ENCODE measurements around the gene CHD8.
"Not testable (repeated sequence)": the region's sequence is repeated elsewhere in the genome, so short reads cannot be mapped to it uniquely, and the experiment has no call there.

DNA sequence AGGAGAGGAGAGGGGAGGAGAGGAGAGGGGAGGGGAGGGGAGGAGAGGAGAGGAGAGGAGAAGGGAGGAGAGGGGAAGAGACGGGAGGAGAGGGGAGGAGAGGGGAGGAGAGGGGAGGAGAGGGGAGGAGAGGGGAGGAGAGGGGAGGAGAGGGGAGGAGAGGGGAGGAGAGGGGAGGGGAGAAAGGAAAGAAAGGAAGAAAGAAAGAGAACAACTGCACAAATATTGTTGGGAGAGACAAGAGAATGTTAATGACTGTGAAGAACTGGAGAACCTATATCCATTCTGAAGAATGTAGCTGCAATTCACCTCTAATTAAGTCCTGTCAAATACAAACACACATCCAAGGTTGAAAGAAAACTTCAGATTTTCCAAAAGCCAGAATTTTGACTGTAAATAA is 13.3 kb downstream of the CHD8 start:
- not testable (repeated sequence) for TF ChIP-seq EZH2 (optimal IDR thresholded peaks at IDR 0.05; ENCODE audit: low read depth, low read length); EZH2phosphoT487 (IDR thresholded peaks at IDR 0.05; ENCODE audit: low read length)
- TF ChIP-seq, protein P1, sequence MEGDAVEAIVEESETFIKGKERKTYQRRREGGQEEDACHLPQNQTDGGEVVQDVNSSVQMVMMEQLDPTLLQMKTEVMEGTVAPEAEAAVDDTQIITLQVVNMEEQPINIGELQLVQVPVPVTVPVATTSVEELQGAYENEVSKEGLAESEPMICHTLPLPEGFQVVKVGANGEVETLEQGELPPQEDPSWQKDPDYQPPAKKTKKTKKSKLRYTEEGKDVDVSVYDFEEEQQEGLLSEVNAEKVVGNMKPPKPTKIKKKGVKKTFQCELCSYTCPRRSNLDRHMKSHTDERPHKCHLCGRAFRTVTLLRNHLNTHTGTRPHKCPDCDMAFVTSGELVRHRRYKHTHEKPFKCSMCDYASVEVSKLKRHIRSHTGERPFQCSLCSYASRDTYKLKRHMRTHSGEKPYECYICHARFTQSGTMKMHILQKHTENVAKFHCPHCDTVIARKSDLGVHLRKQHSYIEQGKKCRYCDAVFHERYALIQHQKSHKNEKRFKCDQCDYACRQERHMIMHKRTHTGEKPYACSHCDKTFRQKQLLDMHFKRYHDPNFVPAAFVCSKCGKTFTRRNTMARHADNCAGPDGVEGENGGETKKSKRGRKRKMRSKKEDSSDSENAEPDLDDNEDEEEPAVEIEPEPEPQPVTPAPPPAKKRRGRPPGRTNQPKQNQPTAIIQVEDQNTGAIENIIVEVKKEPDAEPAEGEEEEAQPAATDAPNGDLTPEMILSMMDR (IDR thresholded peaks at IDR 0.05; ENCODE audit: low read length): not testable (repeated sequence)

Measured in MM.1S (cell line).